TTC549 (cell line): Measurements from ENCODE around the gene PALLD.
"Not testable (repeated sequence)": the region's sequence is repeated elsewhere in the genome, so short reads cannot be mapped to it uniquely, and the experiment has no call there.

Experiments
- FAIRE-seq: peaks from 2 replicates; lab custom pipeline; 2012; peaks lifted over from hg19 to GRCh38; lab: Jason Lieb, UNC

The PALLD gene

DNA sequence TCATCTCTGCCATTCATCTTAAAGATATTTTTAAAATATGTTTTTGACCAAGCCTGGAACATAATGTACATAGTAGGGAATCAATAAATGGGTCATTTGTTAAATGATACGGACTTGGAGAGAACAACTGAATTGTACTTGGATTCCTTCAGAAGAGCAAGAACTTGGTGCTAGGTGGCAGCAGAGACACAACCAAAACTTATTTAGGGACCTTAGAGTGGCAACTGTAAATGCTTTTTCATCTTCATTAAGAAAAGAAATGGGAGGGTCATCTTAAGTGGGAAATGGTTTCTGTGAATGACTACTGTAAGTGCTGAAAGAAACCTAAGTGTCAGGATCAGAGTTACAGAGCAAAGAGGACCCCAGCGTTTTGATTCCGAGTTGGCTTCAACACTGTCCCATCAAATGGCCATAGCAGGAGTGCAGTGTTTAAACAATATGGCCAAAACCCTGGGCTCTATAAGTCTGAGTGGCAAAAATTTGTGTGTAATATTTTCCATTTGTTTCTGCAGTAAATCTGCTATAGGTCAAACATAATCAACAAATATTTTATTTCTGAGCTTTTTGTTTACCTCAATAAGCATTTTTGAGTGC lies 213.6 kb downstream of the PALLD start:
- FAIRE-seq: peak; percentile 74

DNA sequence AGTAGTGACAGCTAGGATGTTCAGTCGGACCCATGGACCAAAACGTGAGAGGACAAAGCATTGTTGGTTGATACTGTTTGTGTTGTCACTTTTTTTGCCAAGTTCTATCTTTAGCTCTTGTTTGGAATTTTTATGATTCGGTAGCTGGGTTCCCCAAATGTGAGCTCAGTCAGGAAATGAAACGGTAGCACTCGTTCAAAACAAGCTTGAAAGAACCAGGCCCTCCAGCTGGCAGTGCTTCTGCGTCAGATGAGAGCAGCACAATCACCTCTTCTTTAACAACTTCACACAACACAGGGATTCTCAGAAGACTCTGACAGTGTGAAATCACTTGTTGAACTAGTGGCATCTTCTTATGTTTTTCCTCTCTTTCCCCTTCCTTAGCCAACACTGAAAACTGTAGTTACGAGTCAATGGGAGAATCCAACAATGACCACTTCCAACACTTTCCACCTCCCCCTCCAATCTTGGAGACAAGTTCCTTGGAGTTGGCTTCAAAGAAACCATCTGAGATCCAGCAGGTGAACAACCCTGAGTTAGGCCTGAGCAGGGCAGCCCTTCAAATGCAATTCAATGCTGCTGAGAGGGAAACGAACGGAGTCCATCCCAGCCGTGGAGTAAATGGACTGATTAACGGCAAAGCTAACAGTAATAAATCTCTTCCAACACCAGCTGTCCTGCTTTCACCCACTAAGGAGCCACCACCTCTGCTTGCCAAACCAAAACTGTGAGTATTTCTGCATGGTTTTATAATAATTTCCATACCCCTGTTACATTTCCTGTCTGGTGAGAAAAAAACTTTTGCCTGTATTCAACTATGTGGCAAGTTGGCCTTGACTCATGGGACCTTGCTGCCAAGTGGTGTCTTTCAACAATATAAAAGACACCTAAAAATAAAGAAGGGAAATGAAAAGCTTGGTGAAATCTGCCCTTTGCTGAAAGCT lies 214.6 kb downstream of the PALLD start:
- FAIRE-seq: no peak

DNA sequence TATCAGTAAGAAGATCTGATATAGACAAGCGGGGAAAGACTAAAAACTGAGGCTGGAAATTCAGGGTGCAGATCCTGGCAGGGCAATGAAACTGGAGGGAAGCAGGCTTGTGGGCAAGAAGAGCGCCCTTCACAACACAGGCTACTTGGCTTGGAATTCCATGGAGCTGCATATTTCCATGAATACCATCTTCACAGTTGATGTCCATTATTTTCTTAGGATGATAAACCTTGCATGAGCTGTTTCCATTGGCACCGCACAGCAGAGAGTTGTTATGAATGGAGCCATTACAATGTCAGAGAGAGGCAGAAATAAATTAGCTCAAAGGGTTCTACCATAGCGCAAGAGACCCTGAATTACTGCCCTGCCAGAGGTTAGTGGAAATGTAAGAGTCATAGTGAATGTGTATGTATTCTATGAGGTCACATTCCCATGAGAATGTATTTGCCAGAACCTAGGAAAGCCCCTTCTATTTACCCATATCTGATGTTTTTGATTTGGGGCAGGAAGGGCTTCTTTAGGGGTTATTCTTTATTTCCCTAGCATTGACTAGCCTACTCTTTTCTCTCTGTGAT lies 215.6 kb downstream of the PALLD start:
- FAIRE-seq: no peak

DNA sequence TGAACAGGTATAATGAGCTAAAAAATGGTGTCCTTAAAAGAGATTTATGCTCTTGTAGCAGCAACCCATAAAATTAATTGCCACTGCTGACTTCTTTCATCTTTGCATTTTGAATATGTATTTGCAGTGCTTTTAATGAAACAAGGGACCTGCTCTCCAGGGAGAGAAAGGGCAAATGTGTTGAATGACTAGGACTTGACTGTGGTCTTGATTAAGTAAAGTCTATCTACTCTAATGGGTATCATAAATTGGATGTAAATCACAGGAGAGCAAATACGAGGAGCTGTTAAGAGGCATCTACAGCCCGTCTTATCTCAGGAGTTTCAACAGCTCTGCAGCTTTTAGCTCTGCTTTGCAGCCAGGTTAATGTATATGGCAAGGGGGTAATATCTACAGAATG lies 216.4 kb downstream of the PALLD start:
- no peak for FAIRE-seq

DNA sequence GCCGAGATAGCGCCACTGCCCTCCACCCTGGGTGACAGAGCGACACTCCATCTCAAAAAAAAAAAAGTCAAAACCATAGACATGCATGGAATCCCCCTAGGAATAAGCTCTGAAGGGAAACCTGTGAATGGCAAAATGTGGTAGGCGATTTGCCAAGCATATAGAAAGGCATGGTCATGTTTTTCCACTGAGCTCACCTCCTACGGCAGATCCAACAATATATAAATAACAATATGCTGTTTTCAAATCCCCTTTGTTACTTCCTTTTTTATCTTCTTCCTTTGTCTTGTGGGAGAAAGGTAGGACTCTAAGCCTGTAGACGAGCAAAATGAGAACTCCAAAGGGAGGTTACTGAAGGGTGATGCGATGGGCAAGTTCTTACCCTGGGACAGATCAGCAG lies 219.0 kb downstream of the PALLD start:
- FAIRE-seq: no peak

DNA sequence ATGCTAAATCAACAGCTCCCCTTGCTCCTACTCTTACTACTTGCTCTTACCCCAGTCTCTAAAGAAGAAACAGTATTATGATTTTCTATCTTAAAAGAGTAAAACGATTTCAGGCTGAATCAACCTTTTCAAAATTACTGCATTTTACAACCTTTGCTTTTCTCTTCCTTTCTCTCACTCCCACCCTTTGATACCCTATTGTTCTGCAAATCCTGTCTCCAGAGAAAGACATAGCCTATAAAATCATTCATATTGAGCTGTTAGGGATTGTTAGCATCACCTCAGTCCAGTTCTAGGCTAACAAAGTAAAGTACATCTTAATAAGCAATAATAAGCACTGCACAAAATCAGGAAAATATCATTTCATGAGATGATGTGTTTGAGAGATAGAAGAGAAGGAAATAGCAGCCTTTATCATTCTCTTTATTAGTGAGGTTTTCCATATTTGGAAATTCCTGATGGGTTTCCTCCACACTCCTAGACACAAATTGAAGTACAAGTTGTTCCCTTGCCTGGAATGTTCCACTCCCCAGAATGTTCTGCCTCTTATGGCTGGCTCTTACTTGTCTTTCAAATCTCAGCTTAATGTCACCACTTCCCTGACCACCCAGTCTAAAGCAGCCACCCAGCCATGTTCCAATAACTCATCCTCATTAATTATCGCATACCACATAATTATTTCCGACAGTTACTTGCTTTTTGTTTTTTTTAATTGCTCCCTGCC lies 219.7 kb downstream of the PALLD start:
- no peak for FAIRE-seq

DNA sequence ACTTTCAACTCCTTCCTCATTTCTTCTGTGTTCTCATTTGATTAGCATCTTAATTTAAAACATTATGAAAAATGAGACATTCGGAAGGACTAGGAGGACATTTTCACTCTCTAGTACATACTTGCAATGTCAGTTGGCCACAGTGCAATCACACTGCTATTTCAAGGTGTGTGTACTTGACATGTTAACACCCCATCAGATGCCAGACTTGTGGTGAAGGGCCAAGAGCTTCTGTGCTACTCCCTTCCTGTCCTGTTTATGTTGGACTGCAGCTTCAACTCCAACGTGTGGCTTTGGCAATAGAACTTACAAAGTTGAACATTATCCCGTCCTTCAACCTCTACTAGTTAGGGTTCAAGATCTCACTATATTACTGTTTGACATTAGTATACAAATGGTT lies 221.0 kb downstream of the PALLD start:
- FAIRE-seq: no peak

DNA sequence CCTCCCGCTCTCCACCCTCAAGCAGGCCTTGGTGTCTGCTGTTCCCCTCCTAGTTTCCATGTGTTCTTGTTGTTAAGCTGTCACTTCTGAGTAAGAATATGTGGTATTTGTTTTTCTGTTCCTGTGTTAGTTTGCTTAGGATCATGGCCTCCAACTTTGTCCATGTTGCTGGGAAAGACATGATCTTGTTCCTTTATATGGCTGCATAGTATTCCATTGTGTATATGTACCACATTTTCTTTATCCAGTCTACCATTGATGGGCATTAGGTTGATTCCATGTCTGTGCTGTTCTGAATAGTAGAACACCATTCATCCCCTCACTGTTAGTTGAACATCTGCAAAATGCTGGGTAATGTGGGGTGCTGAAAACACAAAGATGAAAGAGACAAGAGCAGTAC lies 222.9 kb downstream of the PALLD start:
- FAIRE-seq: no peak

DNA sequence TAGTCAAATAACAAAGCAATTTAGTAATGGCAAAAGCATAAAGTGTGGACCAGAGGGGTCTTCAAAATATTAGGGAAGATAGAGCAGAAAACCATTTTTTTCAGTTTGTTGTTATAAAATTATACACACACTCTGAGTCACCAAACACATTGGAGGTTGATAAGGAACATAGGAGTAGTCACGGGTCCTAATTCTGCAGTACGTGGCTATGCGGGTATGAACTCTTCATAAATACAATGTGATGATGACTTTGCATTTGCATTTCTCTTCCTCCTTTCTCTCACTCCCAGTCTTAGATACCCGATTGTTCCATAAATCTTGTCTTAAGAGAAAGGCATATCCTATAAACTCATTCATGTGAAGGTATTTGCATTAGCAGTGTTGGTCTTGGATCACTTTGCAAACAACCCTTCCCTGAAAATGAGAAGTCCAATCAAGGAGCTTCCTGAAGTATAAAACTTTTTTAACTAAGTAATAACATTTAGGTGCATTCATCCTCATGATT lies 223.6 kb downstream of the PALLD start:
- no peak for FAIRE-seq

DNA sequence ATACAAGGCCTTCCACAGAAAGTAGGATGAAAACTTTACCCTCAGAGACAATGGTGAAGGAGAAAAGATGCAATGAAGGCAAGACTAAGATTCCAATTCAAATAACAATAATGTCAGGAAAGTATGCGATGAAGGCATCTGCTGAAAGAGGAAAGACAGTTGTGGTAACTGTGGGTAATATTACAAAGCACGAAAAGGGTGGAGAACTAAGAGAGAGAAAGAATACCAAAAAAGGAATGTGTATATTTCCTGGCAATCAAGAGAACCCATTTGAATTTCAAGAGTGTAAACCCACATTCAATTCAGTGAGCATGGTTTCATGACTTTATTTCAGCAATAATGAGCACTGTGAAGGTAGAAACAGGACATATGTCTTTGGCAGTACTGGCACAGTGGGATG lies 225.5 kb downstream of the PALLD start:
- no peak for FAIRE-seq

DNA sequence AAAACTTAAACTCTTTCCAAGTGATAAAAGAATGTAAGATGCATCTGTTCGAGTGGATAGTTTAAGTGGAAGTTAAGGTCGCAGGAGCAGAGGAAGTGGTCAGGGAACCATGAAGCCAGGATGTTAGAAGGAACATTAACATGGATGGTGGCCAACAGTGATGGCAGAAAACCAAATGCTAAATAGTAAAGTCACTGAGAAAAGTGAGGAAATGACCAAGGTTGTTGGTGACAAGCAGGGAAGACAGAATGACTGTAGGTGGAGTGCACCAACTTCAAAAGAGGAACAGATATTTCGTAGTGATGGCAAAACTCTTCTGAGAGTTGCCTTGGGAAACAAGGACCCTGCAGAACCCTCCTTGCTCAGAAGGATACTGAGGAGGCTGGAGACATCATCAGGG lies 226.2 kb downstream of the PALLD start:
- no peak for FAIRE-seq

DNA sequence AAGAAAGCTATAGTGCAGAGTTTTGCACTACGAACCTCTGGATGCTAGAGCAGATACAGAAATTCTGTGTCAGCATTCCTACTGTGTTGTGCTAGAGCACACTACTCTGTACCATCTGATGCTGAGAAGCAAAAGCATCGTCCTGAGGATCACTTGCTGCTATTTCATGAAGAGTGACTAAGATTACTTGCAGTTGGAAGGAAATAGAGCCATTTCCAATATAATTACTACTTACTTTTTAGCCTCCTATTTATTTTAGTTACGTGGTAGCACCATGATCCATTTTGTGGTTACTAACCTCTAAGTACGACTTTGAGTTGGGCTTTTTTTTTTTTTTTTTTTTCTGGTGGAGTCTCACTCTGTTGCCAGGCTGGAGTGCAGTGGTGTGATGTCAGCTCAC lies 226.7 kb downstream of the PALLD start:
- no peak for FAIRE-seq

DNA sequence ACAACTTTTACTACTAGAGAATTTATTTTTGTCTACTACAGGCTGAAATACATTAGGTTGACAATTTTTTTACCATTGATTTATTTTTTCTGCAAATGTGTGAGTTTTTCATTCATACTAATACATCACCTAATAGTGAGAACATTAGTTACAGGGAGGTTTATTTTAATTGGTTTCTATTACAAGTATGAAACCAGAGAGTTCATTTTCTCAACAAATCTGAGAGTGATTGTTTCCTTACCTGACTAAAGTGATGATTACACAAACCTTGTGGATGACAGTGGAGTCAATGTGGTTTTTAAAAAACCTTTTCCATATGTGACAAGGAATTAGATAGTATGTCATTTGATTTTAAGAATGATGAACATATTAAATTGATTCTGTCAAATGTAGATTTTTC lies 227.4 kb downstream of the PALLD start:
- no peak for FAIRE-seq

DNA sequence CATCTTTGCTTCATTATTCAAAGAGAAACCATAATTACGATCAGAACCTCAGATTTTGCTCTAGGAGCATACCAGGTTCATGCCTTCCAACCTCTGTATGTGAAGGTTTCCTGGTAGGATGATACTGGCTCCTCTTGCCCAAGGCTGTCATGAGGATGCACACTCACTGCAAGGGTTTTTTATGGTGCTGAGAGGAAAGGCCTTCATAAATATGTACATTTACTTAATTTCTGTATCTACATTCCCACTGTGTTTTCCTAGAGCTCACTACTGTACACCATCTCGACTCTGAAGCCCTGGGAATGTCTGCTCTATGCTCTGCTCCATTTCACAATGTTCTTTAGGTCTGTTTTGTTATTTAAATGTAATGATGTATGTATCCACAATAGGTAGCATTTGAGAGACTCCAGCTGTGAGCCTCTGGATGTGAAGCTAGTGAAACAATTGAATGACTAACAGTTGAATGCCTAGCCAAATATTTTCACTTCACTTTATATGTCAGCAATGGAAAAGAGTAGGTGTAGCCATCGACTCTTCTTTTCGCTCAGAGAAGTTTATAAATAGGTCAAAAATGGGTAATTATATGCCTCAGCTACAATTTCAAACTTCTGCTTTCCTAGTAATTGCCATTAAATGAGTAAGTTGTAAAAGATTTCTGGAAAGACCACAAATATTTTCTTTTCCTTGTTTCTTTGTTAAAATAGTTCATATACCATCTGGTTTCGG lies 228.0 kb downstream of the PALLD start:
- FAIRE-seq: no peak

DNA sequence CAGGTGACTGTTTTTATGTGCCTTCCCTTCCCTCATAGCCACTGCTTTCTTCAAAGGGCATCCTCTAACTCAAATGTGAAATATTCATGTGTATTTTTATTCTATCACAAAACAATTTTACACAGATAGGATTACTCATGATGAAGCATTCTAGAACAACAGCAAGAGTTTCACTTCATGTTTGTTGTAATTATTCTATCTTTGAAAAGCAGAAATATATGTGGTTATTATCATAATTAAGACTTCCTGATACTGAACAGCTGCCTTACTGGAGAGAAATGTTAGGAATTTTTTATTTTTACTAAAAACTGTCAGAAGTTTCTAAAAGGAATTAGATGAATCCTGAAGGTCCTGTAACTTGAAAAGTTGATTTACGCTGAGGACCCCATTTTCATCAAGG lies 229.1 kb downstream of the PALLD start:
- no peak for FAIRE-seq

DNA sequence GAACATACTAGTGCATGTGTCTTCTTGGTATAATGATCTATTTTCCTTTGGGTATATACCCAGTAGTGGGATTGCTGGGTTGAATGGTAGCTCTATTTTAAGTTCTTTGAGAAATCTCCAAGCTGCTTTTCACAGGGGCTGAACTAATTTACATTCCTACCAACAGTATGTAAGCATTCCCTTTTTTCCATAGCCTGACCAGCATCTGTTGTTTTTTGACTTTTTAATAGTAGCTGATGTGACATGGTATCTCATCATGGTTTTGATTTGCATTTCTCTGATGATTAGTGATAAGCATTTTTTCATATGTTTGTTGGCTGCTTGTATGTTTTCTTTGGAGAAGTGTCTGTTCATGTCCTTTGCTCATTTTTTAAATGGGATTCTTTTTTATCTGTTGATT lies 230.3 kb downstream of the PALLD start:
- not testable (repeated sequence) for FAIRE-seq

DNA sequence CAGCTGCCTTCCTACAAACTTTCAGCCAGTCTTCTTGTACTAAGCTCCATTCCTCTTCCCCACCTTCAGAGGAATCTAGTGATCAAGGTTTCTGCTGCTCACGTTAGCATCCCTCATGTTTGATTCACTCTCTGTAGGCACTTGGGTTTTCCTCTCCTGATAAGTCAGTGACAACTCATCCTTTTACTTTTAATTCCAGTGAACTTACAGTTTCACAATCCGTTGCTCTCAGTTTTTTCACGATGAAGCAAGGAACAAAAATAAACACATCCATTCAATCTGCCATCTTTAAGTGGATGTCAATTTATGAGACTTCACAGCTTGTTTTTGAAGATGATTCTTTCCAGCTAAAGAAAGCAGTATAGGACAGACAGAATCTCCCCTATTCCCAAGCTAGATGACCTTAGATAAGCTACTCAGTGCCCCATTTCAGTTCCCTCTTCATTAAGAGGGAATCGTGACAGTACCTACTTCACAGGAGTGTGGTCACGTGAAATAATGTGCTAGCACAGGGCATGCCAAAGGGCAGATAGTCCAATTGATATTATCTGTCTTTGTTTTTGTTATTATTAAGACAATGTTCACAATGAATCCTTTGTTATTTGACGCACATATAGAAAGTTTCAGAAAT lies 234.3 kb downstream of the PALLD start:
- FAIRE-seq: no peak

DNA sequence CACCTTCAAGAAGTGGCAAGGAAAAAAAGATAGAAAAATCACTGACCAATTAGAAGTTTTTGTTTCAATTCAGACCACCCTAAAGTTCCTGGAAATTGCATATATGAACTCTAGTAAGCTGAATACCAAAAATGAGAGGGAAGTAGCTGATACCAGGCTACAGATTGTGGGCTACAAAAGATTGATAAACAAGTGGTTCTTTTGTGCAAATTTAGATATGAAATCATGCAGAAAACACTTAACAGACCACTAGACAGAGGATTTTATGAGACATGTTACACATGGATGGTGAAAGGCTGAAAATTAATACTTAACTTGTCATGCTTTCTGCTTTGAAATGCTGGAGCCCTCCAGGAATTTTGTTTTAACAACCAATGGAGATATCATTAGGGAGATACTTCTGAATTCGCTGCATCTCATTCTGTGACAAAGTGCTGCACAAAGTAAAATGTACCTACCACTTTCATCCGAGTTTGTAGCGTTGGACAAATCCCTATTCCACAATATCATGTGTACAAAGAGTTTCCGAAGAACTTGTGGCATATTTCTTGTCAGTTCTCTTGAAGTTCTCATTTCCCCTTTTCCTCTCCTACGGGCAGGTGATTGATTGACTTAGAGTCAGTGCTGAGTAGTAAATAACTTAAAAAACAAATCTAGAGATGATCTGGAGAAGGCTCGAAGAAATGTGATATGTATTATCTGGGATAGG lies 235.0 kb downstream of the PALLD start:
- no peak for FAIRE-seq

DNA sequence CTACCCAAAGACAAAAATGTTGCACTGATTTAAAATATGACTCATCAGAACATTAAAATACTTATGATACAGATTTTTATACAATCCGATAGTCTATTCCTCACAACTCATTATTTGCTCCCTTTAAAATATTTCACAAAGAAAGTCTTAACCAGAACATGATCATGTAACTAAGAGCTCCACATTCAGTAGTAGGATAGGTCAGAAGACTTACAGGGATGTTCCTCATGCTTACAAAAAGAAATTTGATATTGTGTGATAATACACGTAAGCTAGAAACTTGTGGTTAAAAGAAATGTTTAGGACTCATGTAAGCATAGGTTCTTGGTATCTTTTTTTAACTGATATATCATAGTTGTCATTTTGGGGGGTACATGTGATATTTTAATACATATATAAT lies 235.9 kb downstream of the PALLD start:
- no peak for FAIRE-seq

DNA sequence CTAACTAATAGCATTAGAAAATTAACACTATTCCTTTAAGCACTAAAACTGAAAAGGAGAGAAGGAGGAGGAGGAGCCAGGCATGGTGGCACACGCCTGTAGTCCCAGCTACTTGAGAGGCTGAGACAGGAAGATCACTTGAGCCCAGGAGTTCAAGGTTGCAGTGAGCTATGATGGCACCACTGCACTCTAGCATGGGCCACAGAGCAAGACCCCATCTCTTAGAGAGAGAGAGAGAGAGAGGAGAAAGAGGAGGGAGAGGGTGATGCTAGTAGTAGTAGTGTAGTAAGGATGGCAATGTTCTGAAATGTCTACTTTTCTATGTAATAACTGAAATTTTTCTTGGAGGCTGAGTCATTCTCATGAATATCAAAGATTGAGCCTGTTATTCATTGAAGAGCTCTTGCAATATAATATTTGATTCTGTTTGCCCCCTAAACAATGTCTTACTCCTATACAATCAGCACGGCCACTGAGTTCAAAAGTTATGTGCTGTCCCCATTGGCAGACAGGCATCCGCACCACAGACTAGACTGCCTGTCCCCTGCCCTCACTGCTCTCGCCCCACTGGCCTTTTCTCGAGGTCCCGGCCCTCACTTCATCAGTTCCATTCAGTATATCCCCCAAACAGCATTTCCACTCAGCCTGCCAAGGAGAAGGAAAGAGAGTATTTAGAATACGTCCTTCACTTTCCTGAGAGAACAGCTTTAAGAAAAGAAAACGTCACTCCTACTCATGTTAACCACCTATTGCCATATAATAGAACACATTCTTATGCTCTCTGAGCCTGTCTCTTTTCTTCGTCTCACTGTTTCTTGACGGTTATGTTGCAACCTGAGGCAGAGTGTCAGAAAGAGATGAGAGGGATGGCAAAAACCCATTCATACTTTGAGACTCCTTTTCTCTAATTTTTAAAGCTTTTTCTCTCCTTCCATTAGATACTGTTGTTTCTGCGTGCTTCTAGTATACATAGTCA lies 238.1 kb downstream of the PALLD start:
- FAIRE-seq: no peak
